B cell (primary cell): Measurements from ENCODE around the gene DEF6. TPM values are rescaled to one million over a fixed set of nuclear protein-coding genes. Genes with fewer than 3 reads are reported as not detected.

Source experiments
- ATAC-seq: fragments of 200-7000 bp; cut with Tn5 transposase; one replicate; pipeline ENCODE4 v1.10.0; 2021; ENCODE audit warnings: low read depth, mild to moderate bottlenecking, moderate number of reproducible peaks, moderate library complexity
- CTCF ChIA-PET: fragments of 350-600 bp; sonication (Branson Sonifier 250); formaldehyde crosslinking; loops from one replicate; lab custom pipeline; 2021; ENCODE audit warnings: antibody characterized with exemption, inconsistent platforms; lab: Charles Lee
- POLR2A ChIA-PET: fragments of 350-600 bp; sonication (Branson Sonifier 250); formaldehyde crosslinking; loops from one replicate; lab custom pipeline; 2021; ENCODE audit warnings: antibody characterized with exemption; lab: Charles Lee
- DNase-seq: peaks from one replicate; pipeline ENCODE4 v3.0.0; 2013
- H2AFZ ChIP-seq: 2 replicates; pipeline ENCODE4 v1.6.1; 2012; ENCODE audit warnings: mild to moderate bottlenecking, low read depth, low read length; ENCODE audit not compliant: insufficient read depth, poor library complexity, severe bottlenecking
- H3K27ac ChIP-seq, 2 donors: 1 replicate in 1 of 2; 2 replicates in 1 of 2; pipeline ENCODE4 v1.5.1; 2012 to 2013; ENCODE audit warnings: low read length in 2 of 2, mild to moderate bottlenecking in 2 of 2, moderate library complexity in 1 of 2
- H3K27me3 ChIP-seq, 4 experiments: fragments of 200-600 bp in 1 of 4; sonication (generic) in 1 of 4; replicated peaks in 1 of 4; 1 replicate in 2 of 4; 2 replicates in 2 of 4; pipeline versions ENCODE4 v1.6.1 to v1.7.0; 2013 to 2016; ENCODE audit warnings: low read length in 3 of 4, mild to moderate bottlenecking in 2 of 4, mixed read lengths in 1 of 4, moderate library complexity in 1 of 4; ENCODE audit not compliant: insufficient read depth in 4 of 4, control insufficient read depth in 3 of 4; ENCODE audit errors: control extremely low read depth in 1 of 4
- H3K36me3 ChIP-seq, 2 experiments: replicated peaks in 1 of 2; 1 replicate in 1 of 2; 2 replicates in 1 of 2; pipeline versions ENCODE4 v1.6.1 to v1.7.1; 2013; ENCODE audit warnings: low read length in 1 of 2; ENCODE audit not compliant: insufficient read depth in 2 of 2, control insufficient read depth in 1 of 2; ENCODE audit errors: control extremely low read depth in 1 of 2, extremely low read depth in 1 of 2
- H3K4me1 ChIP-seq, 2 donors: fragments of 200-600 bp in 1 of 2; sonication (generic) in 1 of 2; 1 replicate in 1 of 2; 2 replicates in 1 of 2; pipeline versions ENCODE4 v1.5.1 to v1.6.1; 2013 to 2017; ENCODE audit warnings: low read length in 2 of 2; ENCODE audit not compliant: control insufficient read depth in 2 of 2, insufficient read depth in 2 of 2
- H3K4me2 ChIP-seq: replicated peaks from 2 replicates; pipeline ENCODE3; 2012; ENCODE audit warnings: mild to moderate bottlenecking, low read depth, low read length; ENCODE audit not compliant: poor library complexity, severe bottlenecking
- H3K4me3 ChIP-seq, 5 experiments: fragments of 200-600 bp in 1 of 5; sonication (generic) in 1 of 5; 1 replicate in 3 of 5; 2 replicates in 2 of 5; pipeline versions ENCODE4 v1.5.1 to v1.7.0; 2011 to 2016; ENCODE audit warnings: low read length in 4 of 5, mild to moderate bottlenecking in 4 of 5, low read depth in 2 of 5, control low read depth in 1 of 5, moderate library complexity in 1 of 5; ENCODE audit not compliant: insufficient read depth in 1 of 5; ENCODE audit errors: control extremely low read depth in 1 of 5, extremely low read depth in 1 of 5
- H3K79me2 ChIP-seq: fragments of 200-600 bp; sonication (generic); one replicate; pipeline ENCODE4 v1.6.0; 2016; ENCODE audit warnings: low read length; ENCODE audit not compliant: control insufficient read depth, insufficient read depth
- H3K9ac ChIP-seq: fragments of 200-600 bp; sonication (generic); 2 replicates; pipeline ENCODE4 v1.6.1; 2017; ENCODE audit warnings: mild to moderate bottlenecking, low read length, moderate library complexity
- H3K9me3 ChIP-seq, 3 donors: one replicate each; pipeline versions ENCODE4 v1.6.1 to v1.7.1; 2013; ENCODE audit warnings: low read length in 2 of 3; ENCODE audit not compliant: control insufficient read depth in 2 of 3, insufficient read depth in 1 of 3; ENCODE audit errors: control extremely low read depth in 1 of 3
- H4K20me1 ChIP-seq: 2 replicates; pipeline ENCODE4 v1.6.0; 2012; ENCODE audit warnings: mild to moderate bottlenecking, low read length; ENCODE audit not compliant: insufficient read depth, control insufficient read depth, poor library complexity, severe bottlenecking
- H3K27ac Mint-ChIP-seq: one replicate; pipeline ENCODE4 v1.8.0; 2021; ENCODE audit warnings: mixed read lengths
- H3K27me3 Mint-ChIP-seq: one replicate; pipeline ENCODE4 v1.8.0; 2021; ENCODE audit warnings: mixed read lengths
- H3K4me1 Mint-ChIP-seq: one replicate; pipeline ENCODE4 v1.8.0; 2021; ENCODE audit warnings: mixed read lengths
- H3K4me3 Mint-ChIP-seq: one replicate; pipeline ENCODE4 v1.8.0; 2021; ENCODE audit warnings: mixed read lengths
- H3K9me3 Mint-ChIP-seq: one replicate; pipeline ENCODE4 v1.8.0; 2022; ENCODE audit warnings: mixed read lengths; ENCODE audit not compliant: insufficient read depth
- CTCF ChIP-seq: fragments of 200-600 bp; IDR thresholded peaks from one replicate; pipeline ENCODE4 v1.8.0; 2022; ENCODE audit warnings: antibody characterized with exemption, mild to moderate bottlenecking
- EZH2 ChIP-seq: IDR thresholded peaks from 2 replicates; pipeline ENCODE4 v1.6.1; 2012; ENCODE audit warnings: borderline replicate concordance, low read depth, mild to moderate bottlenecking, moderate library complexity, low read length; ENCODE audit not compliant: insufficient read depth, poor library complexity, severe bottlenecking
- WGBS: methylation state at CpG from one replicate; pipeline ENCODE4 v1.1.5; 2013; ENCODE audit warnings: missing lambda C conversion rate; ENCODE audit not compliant: insufficient coverage; 5-methylcytosine and 5-hydroxymethylcytosine counted together
- intact Hi-C: fragments of 100-400 bp; cut with micrococcal nuclease; formaldehyde crosslinking; loops from one replicate; pipeline ENCODE4 v1.10.0; 2022
- polyA plus RNA-seq: library from polyadenylated mRNA; depleted of rRNA; stranded (reverse); fragments of >200 nt; gene quantifications from 2 replicates; pipeline ENCODE4 v1.2.3, GENCODE V29; 2012
- total RNA-seq, 2 donors: library from RNA; stranded (reverse); fragments of 120-200 nt in 1 of 2; gene quantifications; 1 replicate in 1 of 2; 2 replicates in 1 of 2; pipeline versions ENCODE4 v1.2.3 to v1.2.4, GENCODE V29; 2013 to 2022

The DEF6 gene
- total and polyA plus RNA-seq, 2 donors (not counting 1 experiment from before 2014, with no cell fraction given), result 105 to 159 TPM

- peaks cover 44% of the 10 kb centered on the region for H3K4me1 Mint-ChIP-seq
- Histone ChIP-seq H3K4me1 (peaks cover 0 to 16% of the 10 kb centered on the region in 2 donors), H3K27me3 (no peaks in the 10 kb centered on the region), H3K9ac (no peak overlapping the region), H3K79me2 (peaks cover 96% of the 10 kb centered on the region), H3K4me2 (no peak overlapping the region), H3K36me3 (peaks cover 8 to 60% of the 10 kb centered on the region in 2 experiments), H4K20me1 (peaks cover 69% of the 10 kb centered on the region), H2AFZ (no peak overlapping the region), H3K4me3 (no peak overlapping the region), H3K27ac (no peak overlapping the region), H3K9me3 (no peaks in the 10 kb centered on the region)
- DNase-seq (no peak), ATAC-seq (no peak)
- TF ChIP-seq EZH2 (no peak), CTCF (no peak)
- H3K27ac Mint-ChIP-seq, result no peak overlapping the region
- H3K9me3 Mint-ChIP-seq, result no peaks in the 10 kb centered on the region
- ChIA-PET POLR2A (no interaction called here), CTCF (interaction anchor here (1.0 to 1.9 kb wide), 4 partner anchors 14 to 381 kb away, joined by 3 to 7 read pairs (median 4); partner anchors contain the start of genes ARMC12 and PPARD)
- intact Hi-C loops, result no loop called here
- no CpG with 5 or more reads among the region's 1 CpG for WGBS
- no peaks in the 10 kb centered on the region for H3K27me3 Mint-ChIP-seq
- H3K4me3 Mint-ChIP-seq, result no peak overlapping the region
Measured at GRCh38 chr6:35356391-35356790, 58.8 kb downstream of the DEF6 start.

- ATAC-seq (no peak), DNase-seq (no peak)
- H4K20me1 ChIP-seq, result peaks cover 80% of the 10 kb centered on the region
- intact Hi-C loops, result no loop called here
- no peaks in the 10 kb centered on the region for H3K9me3 Mint-ChIP-seq
- no peak overlapping the region for H3K4me3 ChIP-seq
- H3K36me3 ChIP-seq, result peaks cover 5 to 52% of the 10 kb centered on the region in 2 experiments
- peaks cover 0 to 16% of the 10 kb centered on the region in 2 donors for H3K4me1 ChIP-seq
- ChIA-PET CTCF (interaction anchor here (0.7 kb wide), 1 partner anchor 626 kb away, joined by 3 read pairs; no protein-coding TSS in a partner anchor), POLR2A (no interaction called here)
- no peak overlapping the region for H3K4me2 ChIP-seq
- H3K79me2 ChIP-seq, result peaks cover 96% of the 10 kb centered on the region
- no peaks in the 10 kb centered on the region for H3K9me3 ChIP-seq
- H3K27ac ChIP-seq, result no peak overlapping the region
- no peaks in the 10 kb centered on the region for H3K27me3 ChIP-seq
- 95% methylated on average over 2 of the region's 4 CpGs for WGBS
- H2AFZ ChIP-seq, result no peak overlapping the region
- H3K4me3 Mint-ChIP-seq, result no peak overlapping the region
- H3K27ac Mint-ChIP-seq, result no peak overlapping the region
- H3K27me3 Mint-ChIP-seq, result no peaks in the 10 kb centered on the region
- TF ChIP-seq CTCF (no peak), EZH2 (no peak)
- peaks cover 51% of the 10 kb centered on the region for H3K4me1 Mint-ChIP-seq
- H3K9ac ChIP-seq, result no peak overlapping the region
Measured at GRCh38 chr6:35357677-35358076, 60.1 kb downstream of the DEF6 start.
